ENCODE measurements around the gene ENAH.

- TF ChIP-seq POLR2A (IDR thresholded peaks at IDR 0.05; ENCODE audit: borderline replicate concordance, extremely low read depth, insufficient read depth, insufficient read length) (no peak), CTCF (IDR thresholded peaks at IDR 0.05 in 2 of 3, conservative IDR thresholded peaks at IDR 0.05 in 1 of 3; ENCODE audit: borderline replicate concordance in 1 of 3, insufficient read depth in 1 of 3, low read depth in 2 of 3, low read length in 2 of 3) (no peak), SIN3A (IDR thresholded peaks at IDR 0.05; ENCODE audit: low read depth) (no peak)
These were observed 103.1 kb downstream of the ENAH start for GRCh38 chr1:225549821-225550220.
